A549 (cell line): ENCODE results near the gene VDR. TPM values are rescaled to one million over a fixed set of nuclear protein-coding genes. Genes with fewer than 3 reads are reported as not detected.
A peak's percentile ranks its signal among the peaks of the same experiment; 100 is the strongest.

ENCODE experiments used
- ATAC-seq, 2 experiments: fragments of 200-7000 bp in 1 of 2; fragments of >200 bp in 1 of 2; cut with Nextera tagmentation in 1 of 2; cut with Tn5 transposase in 1 of 2; 3 replicates each; pipeline versions ENCODE4 v1.8.0 to v1.9.1; 2018 to 2020; ENCODE audit warnings: mild to moderate bottlenecking in 1 of 2, moderate library complexity in 1 of 2
- CTCF ChIA-PET: fragments of 300-600 bp; sonication (Branson Sonifier 250); formaldehyde crosslinking; extraction: SDS; loops from one replicate; lab custom pipeline; 2021; ENCODE audit warnings: antibody characterized with exemption, inconsistent platforms; lab: Yijun Ruan, JAX
- POLR2A ChIA-PET: fragments of 350-600 bp; formaldehyde crosslinking; extraction: SDS; loops from one replicate; lab custom pipeline; 2021; ENCODE audit warnings: antibody characterized with exemption, inconsistent platforms; lab: Yijun Ruan, JAX
- DNase-seq, 2 experiments: peaks; one replicate each; pipeline versions ENCODE4 v3.0.0 to v3.0.0-alpha.2; 2011 to 2016; ENCODE audit warnings: low read depth in 1 of 2, low spot score in 1 of 2
- FAIRE-seq: peaks from 2 replicates; lab custom pipeline; 2011; peaks lifted over from hg19 to GRCh38; lab: Jason Lieb, UNC
- H3K27ac ChIP-seq, 2 experiments: fragments of >200 bp; sonication (Bioruptor Twin); formaldehyde crosslinking; 3 replicates each; pipeline ENCODE4 v1.5.1; 2016 to 2017
- H3K4me1 ChIP-seq: fragments of >200 bp; sonication (Bioruptor Twin); formaldehyde crosslinking; 3 replicates; pipeline ENCODE4 v1.6.1; 2016
- H3K4me2 ChIP-seq: fragments of >200 bp; sonication (Bioruptor Twin); formaldehyde crosslinking; 3 replicates; pipeline ENCODE4 v1.6.1; 2016
- H3K4me3 ChIP-seq: fragments of >200 bp; sonication (Bioruptor Twin); formaldehyde crosslinking; 3 replicates; pipeline ENCODE4 v1.5.1; 2016
- H3K9me3 ChIP-seq: fragments of >200 bp; sonication (Bioruptor Twin); formaldehyde crosslinking; 3 replicates; pipeline ENCODE4 v1.6.1; 2016
- CBX8 ChIP-seq: fragments of 200-600 bp; sonication (generic); IDR thresholded peaks from 2 replicates; pipeline ENCODE4 v1.6.1; 2016
- CTCF ChIP-seq: fragments of >200 bp; sonication (Bioruptor Twin); formaldehyde crosslinking; IDR thresholded peaks from 3 replicates; pipeline ENCODE4 v1.5.1; 2016
- EHMT2 ChIP-seq: fragments of 200-600 bp; sonication (generic); IDR thresholded peaks from 2 replicates; pipeline ENCODE4 v1.6.1; 2016; ENCODE audit warnings: antibody characterized with exemption, low read depth, mild to moderate bottlenecking, moderate library complexity
- ELK1 ChIP-seq: fragments of 150-350 bp; IDR thresholded peaks from 2 replicates; pipeline ENCODE4 v1.6.1; 2014; ENCODE audit warnings: low read depth, mild to moderate bottlenecking, low read length
- EP300 ChIP-seq, 2 experiments: fragments of >200 bp; sonication (Bioruptor Twin); formaldehyde crosslinking; IDR thresholded peaks; 2 replicates in 1 of 2; 3 replicates in 1 of 2; pipeline ENCODE4 v1.6.1; 2016 to 2017
- FOSL2 ChIP-seq, 2 experiments: fragments of 450-650 bp in 1 of 2; fragments of >200 bp in 1 of 2; sonication (Bioruptor Twin) in 1 of 2; formaldehyde crosslinking; IDR thresholded peaks; 2 replicates each; pipeline versions ENCODE4 v1.5.0 to v1.6.1; 2016 to 2020; ENCODE audit warnings: mild to moderate bottlenecking in 1 of 2, moderate library complexity in 1 of 2
- GATA3 ChIP-seq: IDR thresholded peaks from 2 replicates; pipeline ENCODE4 v1.6.1; 2012; ENCODE audit warnings: borderline replicate concordance
- HEYL ChIP-seq: fragments of 250-450 bp; sonication (Bioruptor Pico); IDR thresholded peaks from 2 replicates; pipeline ENCODE4 v1.8.0; 2021; ENCODE audit warnings: mild to moderate bottlenecking, moderate library complexity
- HOXA7 ChIP-seq: fragments of 250-450 bp; sonication (Bioruptor Pico); IDR thresholded peaks from 2 replicates; pipeline ENCODE4 v1.5.0; 2020; ENCODE audit warnings: mild to moderate bottlenecking, moderate library complexity
- HOXB13 ChIP-seq: fragments of 250-450 bp; sonication (Bioruptor Pico); IDR thresholded peaks from 2 replicates; pipeline ENCODE4 v1.5.0; 2020; ENCODE audit warnings: low read depth, mild to moderate bottlenecking, moderate library complexity
- JUN ChIP-seq, 2 experiments: fragments of >200 bp; sonication (Bioruptor Twin); formaldehyde crosslinking; IDR thresholded peaks; 2 replicates in 1 of 2; 3 replicates in 1 of 2; pipeline ENCODE4 v1.6.1; 2016 to 2017
- KDM1A ChIP-seq: fragments of 200-600 bp; sonication (generic); IDR thresholded peaks from 2 replicates; pipeline ENCODE4 v1.6.1; 2016; ENCODE audit warnings: low read depth, mild to moderate bottlenecking
- MAZ ChIP-seq: fragments of 150-350 bp; IDR thresholded peaks from 2 replicates; pipeline ENCODE4 v1.6.1; 2014; ENCODE audit warnings: antibody characterized with exemption, low read depth, low read length, borderline replicate concordance
- NFE2L2 ChIP-seq: fragments of 150-350 bp; conservative IDR thresholded peaks from 2 replicates; pipeline ENCODE4 v1.6.1; 2014; ENCODE audit warnings: low read length
- NR3C1 ChIP-seq: fragments of >200 bp; sonication (Bioruptor Twin); formaldehyde crosslinking; IDR thresholded peaks from 3 replicates; pipeline ENCODE4 v1.6.1; 2017
- POLR2A ChIP-seq: IDR thresholded peaks from 2 replicates; pipeline ENCODE4 v1.6.1; 2012; ENCODE audit warnings: mild to moderate bottlenecking, low read length
- RAD21 ChIP-seq, 2 experiments: fragments of >200 bp in 1 of 2; sonication (Bioruptor Twin) in 1 of 2; formaldehyde crosslinking in 1 of 2; IDR thresholded peaks in 1 of 2; conservative IDR thresholded peaks in 1 of 2; 2 replicates in 1 of 2; 3 replicates in 1 of 2; pipeline ENCODE4 v1.6.1; 2012 to 2018; ENCODE audit warnings: inconsistent platforms in 1 of 2
- RARB ChIP-seq: fragments of 250-450 bp; sonication (Bioruptor Pico); IDR thresholded peaks from 2 replicates; pipeline ENCODE4 v1.8.0; 2021; ENCODE audit warnings: mild to moderate bottlenecking, moderate library complexity
- RCOR1 ChIP-seq: fragments of 150-350 bp; IDR thresholded peaks from 2 replicates; pipeline ENCODE4 v1.6.1; 2014; ENCODE audit warnings: antibody characterized with exemption, low read length, low read depth
- SMC3 ChIP-seq: fragments of >200 bp; sonication (Bioruptor Twin); formaldehyde crosslinking; IDR thresholded peaks from 3 replicates; pipeline ENCODE4 v1.6.1; 2018; ENCODE audit warnings: inconsistent platforms
- SREBF2 ChIP-seq: fragments of 450-650 bp; IDR thresholded peaks from 2 replicates; pipeline ENCODE4 v1.6.1; 2014; ENCODE audit warnings: mild to moderate bottlenecking, moderate library complexity
- TP53 ChIP-seq: fragments of 250-450 bp; sonication (Bioruptor Pico); IDR thresholded peaks from 2 replicates; pipeline ENCODE4 v1.5.0; 2021; ENCODE audit warnings: mild to moderate bottlenecking, moderate library complexity
- USF2 ChIP-seq: fragments of 450-650 bp; IDR thresholded peaks from 2 replicates; pipeline ENCODE4 v1.6.1; 2014; ENCODE audit warnings: antibody characterized with exemption
- WGBS: methylation state at CpG from one replicate; pipeline ENCODE4 v1.1.6; 2017; ENCODE audit errors: missing lambda C conversion rate; 5-methylcytosine and 5-hydroxymethylcytosine counted together
- polyA plus RNA-seq, 4 experiments: library from polyadenylated mRNA; depleted of rRNA in 3 of 4; stranded (reverse); fragments of >200 nt; fragmentation: RNase III in 1 of 4; extraction: RNeasy Plus Mini Kit Qiagen cat#74134 plus additional on column Dnase treatment in 1 of 4; gene quantifications; 2 replicates in 3 of 4; 3 replicates in 1 of 4; pipeline ENCODE4 v1.2.3, GENCODE V29; 2011 to 2017

VDR gene
- polyA plus RNA-seq, 2 of the 4 experiments (the other 2 are of a cell fraction): 1.9 to 2.1 TPM

- Histone ChIP-seq H3K9me3 (no peaks in the 10 kb centered on the region), H3K4me3 (no peak overlapping the region), H3K27ac (peak overlapping the region in 1 of 2 experiments; percentile 36; a peak in 2 of 6 replicates), H3K4me2 (peak overlapping the region; percentile 37; the same call in 2 of the 3 replicates), H3K4me1 (peaks cover 19% of the 10 kb centered on the region)
- no peak for FAIRE-seq
- ATAC-seq: peak; percentile 88 to 98
- TF ChIP-seq RAD21 (conservative IDR thresholded peaks at IDR 0.05 in 1 of 2, IDR thresholded peaks at IDR 0.05 in 1 of 2): peak; percentile 79 to 84
- TF ChIP-seq CTCF: peak; percentile 86
- TF ChIP-seq JUN (IDR thresholded peaks at IDR 0.05): no peak
- TF ChIP-seq CBX8: no peak
- TF ChIP-seq SMC3: peak; percentile 88
- ChIA-PET POLR2A (interaction anchor here (1.5 kb wide), 1 partner anchor 44 kb away, joined by 10 read pairs; the partner anchor contains the start of gene VDR), CTCF (interaction anchor here (0.6 to 6.1 kb wide), 59 partner anchors 9 to 424 kb away, joined by 3 to 48 read pairs (median 5); partner anchors contain the start of genes CCDC184, TMEM106C and VDR)
- WGBS: 47% methylated on average over 32 of the region's 32 CpGs
- DNase-seq: peak; percentile 88 to 90
Measured at GRCh38 chr12:47949441-47950341, 44.9 kb upstream of the VDR start.

- H3K27ac ChIP-seq: peak overlapping the region in 1 of 2 experiments; percentile 63; a peak in 1 of 6 replicates
- FAIRE-seq: no peak
Measured at GRCh38 chr12:47947341-47947740, 42.5 kb upstream of the VDR start.

GRCh38 chr12:47946413-47947323 is 41.9 kb upstream of the VDR start:
- peak in 1 of 2 experiments; percentile 9; a peak in 1 of 6 replicates for ATAC-seq
- peaks cover 19% of the 10 kb centered on the region for H3K4me1 ChIP-seq
- WGBS: 68% methylated on average over 25 of the region's 27 CpGs
- FAIRE-seq: no peak
- no peak for TF ChIP-seq HEYL (CRISPR knock-in tag)
- TF ChIP-seq HOXB13 (CRISPR knock-in tag): no peak
- no peak for TF ChIP-seq NR3C1
- no peak for TF ChIP-seq FOSL2 (IDR thresholded peaks at IDR 0.05)
- TF ChIP-seq FOSL2 (CRISPR knock-in tag; IDR thresholded peaks at IDR 0.05): 0 out of 2 replicates have a peak, but pooled peaks have one; percentile 6
- TF ChIP-seq RCOR1: no peak
- no peak for TF ChIP-seq SREBF2
- TF ChIP-seq SMC3: no peak
- no peak for TF ChIP-seq MAZ
- TF ChIP-seq USF2: no peak
- TF ChIP-seq, all 56 proteins: peak for 1
- Histone ChIP-seq H3K4me3 (no peak overlapping the region), H3K4me2 (peak overlapping the region; percentile 62), H3K9me3 (no peaks in the 10 kb centered on the region), H3K27ac (peak overlapping the region; percentile 54 to 63; a peak in 5 of 6 replicates)
- no peak for DNase-seq
- ChIA-PET POLR2A (interaction anchor here (1.2 kb wide), 1 partner anchor 42 kb away, joined by 4 read pairs; the partner anchor contains the start of gene VDR), CTCF (interaction anchor here (0.6 to 6.1 kb wide), 17 partner anchors 10 to 673 kb away, joined by 3 to 48 read pairs (median 4); partner anchors contain the start of genes TMEM106C and VDR)

More at GRCh38 chr12:47947341-47947740, 42.5 kb upstream of the VDR start:
- DNase-seq: no peak
- POLR2A ChIA-PET: no interaction called here
- ATAC-seq: no peak
- H3K4me2 ChIP-seq: no peak overlapping the region
- WGBS: 83% methylated on average over 12 of the region's 12 CpGs
- TF ChIP-seq KDM1A (no peak), GATA3 (no peak), TP53 (CRISPR knock-in tag) (no peak), EHMT2 (no peak), EP300 (IDR thresholded peaks at IDR 0.05) (no peak), RARB (no peak), NR3C1 (no peak), HOXA7 (CRISPR knock-in tag) (no peak), JUN (IDR thresholded peaks at IDR 0.05) (no peak), ELK1 (no peak), POLR2A (no peak), NFE2L2 (no peak)
- TF ChIP-seq, all 56 proteins: peak for 0
- CTCF ChIA-PET: interaction anchor here (0.6 to 6.1 kb wide), 15 partner anchors 10 to 672 kb away, joined by 3 to 48 read pairs (median 4); partner anchors contain the start of genes TMEM106C and VDR
- Histone ChIP-seq H3K4me1 (peaks cover 19% of the 10 kb centered on the region), H3K9me3 (no peaks in the 10 kb centered on the region), H3K4me3 (no peak overlapping the region)
